H9 (cell line): ENCODE data around the gene MGLL. TPM values are rescaled to one million over a fixed set of nuclear protein-coding genes. Genes with fewer than 3 reads are reported as not detected.

ENCODE experiments used
- DNase-seq: peaks from one replicate; pipeline ENCODE4 v3.0.0-alpha.2; 2017
- H2AFZ ChIP-seq: one replicate; pipeline ENCODE4 v1.6.1; 2013; ENCODE audit warnings: mild to moderate bottlenecking, low read length, control low read depth, moderate library complexity
- H2AK5ac ChIP-seq: 2 replicates; pipeline ENCODE4 v1.6.1; 2013; ENCODE audit warnings: low read length, control low read depth, mixed read lengths; ENCODE audit not compliant: insufficient read length
- H2BK120ac ChIP-seq: one replicate; pipeline ENCODE4 v1.6.1; 2013; ENCODE audit warnings: low read depth, mild to moderate bottlenecking, low read length, control low read depth, inconsistent platforms; ENCODE audit not compliant: poor library complexity, severe bottlenecking
- H2BK12ac ChIP-seq: 2 replicates; pipeline ENCODE4 v1.6.1; 2013; ENCODE audit warnings: low read length, control low read depth, mixed read lengths, low read depth; ENCODE audit not compliant: insufficient read length
- H2BK15ac ChIP-seq: 2 replicates; pipeline ENCODE4 v1.6.1; 2013; ENCODE audit warnings: low read depth, low read length, control low read depth
- H2BK20ac ChIP-seq: one replicate; pipeline ENCODE4 v1.6.1; 2013; ENCODE audit warnings: low read depth, mild to moderate bottlenecking, low read length, control low read depth, inconsistent platforms; ENCODE audit not compliant: poor library complexity, severe bottlenecking
- H2BK5ac ChIP-seq: 2 replicates; pipeline ENCODE4 v1.6.1; 2013; ENCODE audit warnings: low read length, control low read depth, mixed read lengths; ENCODE audit not compliant: insufficient read length
- H3K14ac ChIP-seq: 2 replicates; pipeline ENCODE4 v1.6.1; 2013; ENCODE audit warnings: low read length, control low read depth; ENCODE audit not compliant: insufficient read depth
- H3K18ac ChIP-seq: 2 replicates; pipeline ENCODE4 v1.6.1; 2013; ENCODE audit warnings: low read depth, mild to moderate bottlenecking, mixed read lengths, low read length, control low read depth; ENCODE audit not compliant: insufficient read length
- H3K23ac ChIP-seq: 2 replicates; pipeline ENCODE4 v1.6.1; 2013; ENCODE audit warnings: low read length, control low read depth, mixed read lengths, low read depth; ENCODE audit not compliant: insufficient read length
- H3K23me2 ChIP-seq: 2 replicates; pipeline ENCODE4 v1.6.1; 2013; ENCODE audit warnings: low read depth, mild to moderate bottlenecking, mixed read lengths, low read length, control low read depth; ENCODE audit not compliant: insufficient read length, poor library complexity, severe bottlenecking
- H3K27ac ChIP-seq: 2 replicates; pipeline ENCODE4 v1.5.1; 2013; ENCODE audit warnings: low read length, control low read depth, mixed read lengths, low read depth; ENCODE audit not compliant: insufficient read length
- H3K27me3 ChIP-seq: 2 replicates; pipeline ENCODE4 v1.6.1; 2013; ENCODE audit warnings: low read length, control low read depth, inconsistent platforms; ENCODE audit not compliant: insufficient read depth
- H3K4ac ChIP-seq: 2 replicates; pipeline ENCODE4 v1.6.1; 2013; ENCODE audit warnings: low read depth, mild to moderate bottlenecking, control low read depth, inconsistent platforms, low read length, moderate library complexity
- H3K4me1 ChIP-seq: 2 replicates; pipeline ENCODE4 v1.6.1; 2013; ENCODE audit warnings: low read length, control low read depth, inconsistent platforms; ENCODE audit not compliant: insufficient read depth
- H3K4me2 ChIP-seq: 2 replicates; pipeline ENCODE4 v1.6.1; 2013; ENCODE audit warnings: low read length, control low read depth, mixed read lengths; ENCODE audit not compliant: insufficient read length, insufficient read depth
- H3K56ac ChIP-seq: 2 replicates; pipeline ENCODE4 v1.6.1; 2013; ENCODE audit warnings: low read depth, mild to moderate bottlenecking, mixed read lengths, low read length, control low read depth; ENCODE audit not compliant: insufficient read length
- H3K79me1 ChIP-seq: 2 replicates; pipeline ENCODE4 v1.6.1; 2013; ENCODE audit warnings: low read depth, mild to moderate bottlenecking, moderate library complexity, low read length, control low read depth, inconsistent platforms; ENCODE audit not compliant: insufficient read depth, poor library complexity, severe bottlenecking
- H3K79me2 ChIP-seq: 2 replicates; pipeline ENCODE4 v1.6.1; 2013; ENCODE audit warnings: low read length, control low read depth, inconsistent platforms; ENCODE audit not compliant: insufficient read depth
- H3K9ac ChIP-seq: 2 replicates; pipeline ENCODE4 v1.6.1; 2013; ENCODE audit warnings: low read length, control low read depth, mixed read lengths; ENCODE audit not compliant: insufficient read length; ENCODE audit errors: extremely low read depth
- H3K9me3 ChIP-seq: one replicate; pipeline ENCODE4 v1.6.1; 2013; ENCODE audit warnings: low read depth, low read length, inconsistent platforms; ENCODE audit not compliant: control insufficient read depth
- H3T11ph ChIP-seq: one replicate; pipeline ENCODE4 v1.6.1; 2013; ENCODE audit warnings: mild to moderate bottlenecking, low read length, control low read depth, inconsistent platforms
- H4K20me1 ChIP-seq: one replicate; pipeline ENCODE4 v1.6.1; 2013; ENCODE audit not compliant: control insufficient read depth, insufficient read length, insufficient read depth
- H4K5ac ChIP-seq: 2 replicates; pipeline ENCODE4 v1.6.1; 2013; ENCODE audit warnings: low read depth, mild to moderate bottlenecking, mixed read lengths, low read length, control low read depth; ENCODE audit not compliant: insufficient read length
- H4K8ac ChIP-seq: replicated peaks from 2 replicates; pipeline ENCODE4 v1.6.1; 2013; ENCODE audit warnings: low read length, control low read depth, mixed read lengths, low read depth; ENCODE audit not compliant: insufficient read length
- H4K91ac ChIP-seq: 2 replicates; pipeline ENCODE4 v1.6.1; 2013; ENCODE audit warnings: low read depth, mild to moderate bottlenecking, moderate library complexity, mixed read lengths, low read length, control low read depth; ENCODE audit not compliant: insufficient read length
- H3K27ac Mint-ChIP-seq, 3 experiments: 2 replicates in 2 of 3; 3 replicates in 1 of 3; pipeline ENCODE4 v1.8.0; 2020 to 2021; ENCODE audit warnings: mixed read lengths in 3 of 3, mild to moderate bottlenecking in 1 of 3, moderate library complexity in 1 of 3
- H3K27me3 Mint-ChIP-seq: 2 replicates; pipeline ENCODE4 v1.8.0; 2021; ENCODE audit warnings: low read depth, mild to moderate bottlenecking, moderate library complexity, mixed read lengths
- H3K36me3 Mint-ChIP-seq, 3 experiments: 2 replicates in 2 of 3; 3 replicates in 1 of 3; pipeline ENCODE4 v1.8.0; 2020 to 2021; ENCODE audit warnings: low read depth in 3 of 3, mixed read lengths in 3 of 3; ENCODE audit not compliant: insufficient read depth in 1 of 3
- H3K4me1 Mint-ChIP-seq, 2 experiments: 2 replicates each; pipeline ENCODE4 v1.8.0; 2020; ENCODE audit warnings: mixed read lengths in 2 of 2
- H3K4me3 Mint-ChIP-seq, 2 experiments: 2 replicates in 1 of 2; 3 replicates in 1 of 2; pipeline ENCODE4 v1.8.0; 2020 to 2021; ENCODE audit warnings: mild to moderate bottlenecking in 2 of 2, mixed read lengths in 2 of 2, moderate library complexity in 1 of 2
- H3K9me3 Mint-ChIP-seq, 2 experiments: 2 replicates in 1 of 2; 3 replicates in 1 of 2; pipeline ENCODE4 v1.8.0; 2020; ENCODE audit warnings: mild to moderate bottlenecking in 2 of 2, mixed read lengths in 2 of 2, moderate library complexity in 1 of 2
- WGBS: extraction: QIAGEN DNeasy Blood & Tissue Kit; methylation state at CpG from one replicate; pipeline ENCODE4 v1.1.7; 2013; ENCODE audit warnings: missing lambda C conversion rate, low lambda C conversion rate, mixed read lengths; ENCODE audit not compliant: insufficient read length; ENCODE audit errors: extremely low coverage; 5-methylcytosine and 5-hydroxymethylcytosine counted together
- total RNA-seq: library from RNA; stranded (reverse); gene quantifications from 2 replicates; pipeline ENCODE4 v1.2.1, GENCODE V29; 2021
- TF ChIP-seq, protein P1 (sequence below): fragments of 200-600 bp; sonication (generic); conservative IDR thresholded peaks from 3 replicates; pipeline ENCODE4 v1.8.0; 2021; ENCODE audit warnings: antibody characterized with exemption, mild to moderate bottlenecking

Gene MGLL
- total RNA-seq, 1 experiment from 2014 or later = 0.11 TPM

DNA sequence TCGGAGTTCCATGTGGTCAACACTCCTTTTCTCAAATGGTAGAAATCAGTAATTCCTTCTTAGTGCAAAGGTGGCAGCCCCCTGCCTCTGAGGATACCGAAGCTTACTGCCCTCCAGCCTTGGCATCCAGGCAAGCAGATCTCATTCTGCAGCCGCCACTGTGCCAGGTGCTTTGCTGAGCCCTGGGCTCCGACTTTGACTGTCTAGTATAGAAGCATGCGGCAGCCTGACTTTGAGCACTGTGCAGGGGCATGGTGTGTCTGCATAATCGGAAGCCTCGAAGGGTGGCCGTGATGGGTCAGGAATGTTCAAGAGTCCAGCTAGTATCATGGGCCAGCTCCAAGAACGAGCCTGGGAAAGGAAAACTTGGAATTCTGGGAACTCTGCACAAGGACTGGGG is 109.9 kb downstream of the MGLL start:
- Histone ChIP-seq H3K23ac (no peak overlapping the region), H3K27me3 (no peaks in the 10 kb centered on the region), H3K23me2 (no peaks in the 10 kb centered on the region), H4K20me1 (no peaks in the 10 kb centered on the region), H3K79me2 (no peaks in the 10 kb centered on the region), H2BK20ac (no peak overlapping the region), H3K27ac (no peak overlapping the region), H2BK12ac (no peak overlapping the region), H3T11ph (no peak overlapping the region), H2AK5ac (no peak overlapping the region), H4K91ac (no peak overlapping the region), H3K56ac (no peak overlapping the region), H3K9me3 (no peaks in the 10 kb centered on the region), H4K5ac (no peak overlapping the region), H3K4me1 (peaks cover 4% of the 10 kb centered on the region; the same call in 1 of the 2 replicates), H3K18ac (no peak overlapping the region), H3K9ac (no peak overlapping the region), H2BK15ac (no peak overlapping the region), H3K14ac (no peak overlapping the region), H2BK120ac (no peak overlapping the region), H2BK5ac (no peak overlapping the region), H3K4me2 (no peak overlapping the region), H3K79me1 (no peaks in the 10 kb centered on the region), H2AFZ (no peak overlapping the region), H3K4ac (no peak overlapping the region), H4K8ac (no peak overlapping the region)
- H3K36me3 Mint-ChIP-seq = no peaks in the 10 kb centered on the region
- H3K4me3 Mint-ChIP-seq = no peak overlapping the region
- WGBS = no CpG with 5 or more reads among the region's 9 CpGs
- H3K27ac Mint-ChIP-seq = no peak overlapping the region
- TF ChIP-seq, protein P1, sequence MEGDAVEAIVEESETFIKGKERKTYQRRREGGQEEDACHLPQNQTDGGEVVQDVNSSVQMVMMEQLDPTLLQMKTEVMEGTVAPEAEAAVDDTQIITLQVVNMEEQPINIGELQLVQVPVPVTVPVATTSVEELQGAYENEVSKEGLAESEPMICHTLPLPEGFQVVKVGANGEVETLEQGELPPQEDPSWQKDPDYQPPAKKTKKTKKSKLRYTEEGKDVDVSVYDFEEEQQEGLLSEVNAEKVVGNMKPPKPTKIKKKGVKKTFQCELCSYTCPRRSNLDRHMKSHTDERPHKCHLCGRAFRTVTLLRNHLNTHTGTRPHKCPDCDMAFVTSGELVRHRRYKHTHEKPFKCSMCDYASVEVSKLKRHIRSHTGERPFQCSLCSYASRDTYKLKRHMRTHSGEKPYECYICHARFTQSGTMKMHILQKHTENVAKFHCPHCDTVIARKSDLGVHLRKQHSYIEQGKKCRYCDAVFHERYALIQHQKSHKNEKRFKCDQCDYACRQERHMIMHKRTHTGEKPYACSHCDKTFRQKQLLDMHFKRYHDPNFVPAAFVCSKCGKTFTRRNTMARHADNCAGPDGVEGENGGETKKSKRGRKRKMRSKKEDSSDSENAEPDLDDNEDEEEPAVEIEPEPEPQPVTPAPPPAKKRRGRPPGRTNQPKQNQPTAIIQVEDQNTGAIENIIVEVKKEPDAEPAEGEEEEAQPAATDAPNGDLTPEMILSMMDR = no peak
- no peak for DNase-seq
- peaks cover 24% of the 10 kb centered on the region for H3K27me3 Mint-ChIP-seq
- H3K4me1 Mint-ChIP-seq = peaks cover 29 to 38% of the 10 kb centered on the region in 2 experiments
- no peaks in the 10 kb centered on the region for H3K9me3 Mint-ChIP-seq
